Inflammatory macrophage treated with lipopolysaccharide for 1 hour (primary cell): ENCODE measurements around the gene GAPDH.

ENCODE experiments used
- DNase-seq, 2 donors: peaks; one replicate each; pipeline ENCODE4 v3.0.0-alpha.2; 2020 to 2022

GAPDH gene

GRCh38 chr12:6530576-6531260 lies 3.6 kb upstream of the GAPDH start:
- no peak for DNase-seq

GRCh38 chr12:6532051-6532926 lies 2.0 kb upstream of the GAPDH start:
- DNase-seq = peak; percentile 58 to 74

DNA sequence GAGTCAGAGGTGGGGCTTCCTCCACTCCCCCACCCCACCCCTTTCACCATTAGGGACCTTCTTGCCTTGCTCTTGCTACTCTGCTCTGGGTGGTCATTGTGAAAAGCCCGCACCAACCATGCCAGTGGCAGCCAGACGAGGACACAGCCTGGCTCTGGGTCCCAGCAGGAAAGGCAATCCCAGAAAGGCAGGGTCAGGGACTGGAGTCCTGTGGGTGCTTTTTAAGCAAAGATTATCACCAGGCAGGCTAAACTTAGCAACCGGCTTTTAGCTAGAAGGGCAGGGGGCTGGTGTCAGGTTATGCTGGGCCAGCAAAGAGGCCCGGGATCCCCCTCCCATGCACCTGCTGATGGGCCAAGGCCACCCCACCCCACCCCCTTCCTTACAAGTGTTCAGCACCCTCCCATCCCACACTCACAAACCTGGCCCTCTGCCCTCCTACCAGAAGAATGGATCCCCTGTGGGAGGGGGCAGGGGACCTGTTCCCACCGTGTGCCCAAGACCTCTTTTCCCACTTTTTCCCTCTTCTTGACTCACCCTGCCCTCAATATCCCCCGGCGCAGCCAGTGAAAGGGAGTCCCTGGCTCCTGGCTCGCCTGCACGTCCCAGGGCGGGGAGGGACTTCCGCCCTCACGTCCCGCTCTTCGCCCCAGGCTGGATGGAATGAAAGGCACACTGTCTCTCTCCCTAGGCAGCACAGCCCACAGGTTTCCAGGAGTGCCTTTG lies 1.2 kb upstream of the GAPDH start:
- peak in 1 of 2 donors; percentile 24 for DNase-seq

GRCh38 chr12:6533653-6533922 lies 729 bp upstream of the GAPDH start:
- DNase-seq = no peak

DNA sequence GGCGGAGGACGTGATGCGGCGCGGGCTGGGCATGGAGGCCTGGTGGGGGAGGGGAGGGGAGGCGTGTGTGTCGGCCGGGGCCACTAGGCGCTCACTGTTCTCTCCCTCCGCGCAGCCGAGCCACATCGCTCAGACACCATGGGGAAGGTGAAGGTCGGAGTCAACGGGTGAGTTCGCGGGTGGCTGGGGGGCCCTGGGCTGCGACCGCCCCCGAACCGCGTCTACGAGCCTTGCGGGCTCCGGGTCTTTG lies 303 bp downstream of the GAPDH start:
- no peak for DNase-seq

GRCh38 chr12:6534945-6535696 lies 804 bp downstream of the GAPDH start:
- peak; percentile 82 to 84 for DNase-seq

GRCh38 chr12:6535697-6535946 lies 1.3 kb downstream of the GAPDH start:
- DNase-seq = no peak

GRCh38 chr12:6535960-6536847 lies 1.9 kb downstream of the GAPDH start:
- no peak for DNase-seq

- DNase-seq = no peak
Measured at GRCh38 chr12:6536894-6537579, 2.7 kb downstream of the GAPDH start.

GRCh38 chr12:6537580-6538419 lies 3.5 kb downstream of the GAPDH start:
- peak; percentile 52 to 90 for DNase-seq

- DNase-seq = no peak
Measured at GRCh38 chr12:6538420-6539313, 4.3 kb downstream of the GAPDH start.

- no peak for DNase-seq
Measured at GRCh38 chr12:6539314-6539682, 5.0 kb downstream of the GAPDH start.

- DNase-seq = no peak
Measured at GRCh38 chr12:6539707-6540134, 5.4 kb downstream of the GAPDH start.

- DNase-seq = peak; percentile 59 to 65
Measured at GRCh38 chr12:6540181-6540877, 6.0 kb downstream of the GAPDH start.

GRCh38 chr12:6541371-6542165 lies 7.3 kb downstream of the GAPDH start:
- DNase-seq = no peak

DNA sequence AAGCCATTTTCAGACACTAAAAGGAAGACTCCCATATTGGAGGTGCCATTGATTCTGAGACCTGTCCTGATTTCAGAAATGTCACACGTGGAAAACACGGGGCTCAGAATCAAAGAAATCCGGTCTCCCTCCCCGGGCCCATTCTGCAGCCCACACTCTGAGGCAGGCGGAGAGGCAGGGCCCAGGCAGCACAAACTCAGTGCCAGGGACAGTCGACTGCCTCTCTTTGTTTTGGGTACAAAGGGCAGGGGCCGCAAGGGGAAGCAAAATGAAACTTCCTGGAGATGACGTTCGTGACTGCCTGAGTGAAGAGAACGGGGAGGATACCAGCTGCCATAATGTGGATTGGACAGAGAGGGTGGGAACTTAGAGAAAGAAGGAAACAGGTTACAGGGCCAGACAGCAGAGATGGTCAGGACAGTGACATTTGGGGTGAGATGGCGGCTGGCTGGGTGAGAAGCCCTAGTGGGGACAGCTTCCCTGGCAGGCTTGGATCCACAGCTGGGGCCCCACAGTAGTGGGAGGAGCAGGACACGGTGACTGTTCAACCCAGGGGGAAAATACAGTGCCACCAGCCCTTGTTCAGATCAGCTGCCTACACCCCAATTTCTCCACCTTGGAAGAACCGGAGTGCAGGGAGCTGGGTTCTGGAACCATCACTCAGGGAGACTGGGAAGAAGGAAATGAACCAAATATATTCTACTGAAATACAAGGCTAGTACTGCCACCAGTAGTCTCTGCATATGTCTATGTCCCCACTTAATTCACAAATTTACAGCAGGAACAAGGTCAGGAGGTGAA lies 8.1 kb downstream of the GAPDH start:
- no peak for DNase-seq

DNA sequence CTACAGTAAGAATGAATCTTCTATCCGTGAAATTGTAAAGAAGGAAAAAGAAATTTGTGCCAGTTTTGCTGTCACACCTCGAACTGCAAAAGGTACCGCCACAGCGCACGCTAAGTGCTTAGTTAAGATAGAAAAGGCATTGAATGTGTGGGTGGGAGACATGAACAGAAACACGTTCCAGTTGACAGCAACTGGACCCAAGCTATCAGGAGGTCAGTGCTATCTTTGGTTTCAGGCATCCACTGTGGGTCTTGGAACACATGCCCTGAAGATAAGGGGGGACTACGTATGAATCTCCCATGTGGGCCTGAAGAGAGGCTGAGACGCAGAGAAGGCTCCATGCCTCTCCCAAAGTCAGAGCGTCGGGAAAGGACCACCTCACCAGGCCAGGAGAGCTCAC lies 11.7 kb downstream of the GAPDH start:
- no peak for DNase-seq

DNA sequence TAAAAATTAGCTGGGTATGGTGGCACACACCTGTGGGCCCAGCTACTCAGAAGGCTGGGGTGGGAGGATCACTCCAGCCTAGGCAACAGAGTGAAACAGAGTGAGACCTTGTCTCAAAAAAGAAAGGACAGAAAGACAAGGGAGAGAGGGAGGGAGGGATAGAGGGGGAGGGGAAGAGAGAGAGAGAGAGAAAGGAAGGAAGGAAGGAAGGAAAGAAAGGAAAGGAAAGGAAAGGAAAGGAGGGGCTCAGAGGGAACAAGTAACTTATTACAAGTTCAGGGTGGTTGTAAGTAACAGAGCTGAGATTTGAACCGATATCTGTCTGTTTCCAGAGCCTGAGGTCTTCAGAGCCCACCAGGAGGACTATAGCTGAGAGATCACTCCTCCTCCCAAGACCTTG lies 13.2 kb downstream of the GAPDH start:
- no peak for DNase-seq
